ENCODE data around the gene KCNH8.

The KCNH8 gene

DNA sequence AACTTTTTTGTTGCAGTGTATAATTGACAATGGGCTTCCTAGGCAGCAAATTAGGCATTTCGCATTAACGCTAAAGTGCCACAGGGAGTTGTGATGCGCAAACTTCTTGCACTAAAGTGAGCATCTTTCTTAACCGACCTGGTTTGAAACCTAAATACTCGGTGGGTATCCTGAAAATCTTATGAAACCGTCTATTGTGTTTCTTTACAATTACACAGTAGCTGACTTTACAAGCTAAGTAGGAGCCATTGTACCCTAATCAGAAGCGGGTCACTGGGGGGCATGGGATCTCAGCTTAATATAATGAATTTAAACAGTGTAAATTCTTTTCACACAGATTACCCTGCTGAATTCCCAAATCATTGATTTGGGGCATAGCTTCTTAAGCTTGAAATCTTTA is 328.0 kb downstream of the KCNH8 start:
- H3K27ac Mint-ChIP-seq = no peak overlapping the region
- no peak overlapping the region for H3K4me3 Mint-ChIP-seq
- no peaks in the 10 kb centered on the region for H3K9me3 Mint-ChIP-seq
- H3K36me3 Mint-ChIP-seq (ENCODE audit: low read depth) = no peaks in the 10 kb centered on the region
- H3K4me1 Mint-ChIP-seq (ENCODE audit: low read depth) = no peaks in the 10 kb centered on the region
- H3K27me3 Mint-ChIP-seq = no peaks in the 10 kb centered on the region
- DNase-seq = no peak

DNA sequence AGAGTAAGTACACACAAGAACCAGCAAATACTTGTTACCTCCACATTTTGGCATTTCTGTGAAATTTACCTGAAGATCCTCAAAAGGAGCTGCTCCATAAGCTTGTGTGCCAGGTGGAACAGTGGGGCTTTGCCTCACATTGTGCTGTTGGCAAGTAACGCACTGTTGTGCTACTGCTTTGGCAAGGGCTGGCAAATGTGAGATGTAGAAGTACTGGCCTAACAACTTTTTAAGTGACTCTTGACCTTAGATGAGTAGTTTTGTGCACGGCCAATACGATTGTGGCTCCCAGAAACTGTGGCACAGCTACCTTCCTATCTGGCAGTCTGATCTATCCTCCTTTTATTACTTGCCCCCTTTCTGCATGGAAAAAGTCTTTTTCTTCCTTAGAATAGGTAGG is 337.0 kb downstream of the KCNH8 start:
- H3K4me1 Mint-ChIP-seq (ENCODE audit: low read depth) = no peaks in the 10 kb centered on the region
- H3K4me3 Mint-ChIP-seq = no peak overlapping the region
- DNase-seq = no peak
- H3K36me3 Mint-ChIP-seq (ENCODE audit: low read depth) = no peaks in the 10 kb centered on the region
- no peak overlapping the region for H3K27ac Mint-ChIP-seq
- H3K9me3 Mint-ChIP-seq = no peaks in the 10 kb centered on the region
- no peaks in the 10 kb centered on the region for H3K27me3 Mint-ChIP-seq

DNA sequence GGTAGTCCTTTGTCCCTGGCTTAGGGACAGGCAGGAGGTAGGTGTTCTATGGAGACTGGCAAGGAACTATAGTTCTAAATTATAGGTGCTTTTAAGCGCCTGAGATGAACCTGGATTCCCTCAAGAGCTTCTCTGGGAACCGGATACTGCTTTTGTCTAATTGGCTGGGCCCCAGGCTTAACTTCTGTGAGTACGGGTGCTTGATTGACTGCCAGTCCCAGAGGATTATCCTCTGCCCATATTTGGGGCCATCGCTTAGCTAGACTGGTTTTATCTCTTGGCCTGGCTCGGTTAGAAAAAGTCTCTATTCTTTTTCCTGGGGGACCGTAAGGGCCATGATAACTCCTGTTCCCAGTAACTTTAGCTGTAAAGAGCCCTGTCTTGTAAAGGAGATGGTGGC is 339.1 kb downstream of the KCNH8 start:
- Mint-ChIP-seq H3K4me1 (ENCODE audit: low read depth) (no peaks in the 10 kb centered on the region), H3K36me3 (ENCODE audit: low read depth) (no peaks in the 10 kb centered on the region), H3K27ac (no peak overlapping the region), H3K27me3 (no peaks in the 10 kb centered on the region), H3K9me3 (no peaks in the 10 kb centered on the region), H3K4me3 (no peak overlapping the region)
- DNase-seq = no peak

DNA sequence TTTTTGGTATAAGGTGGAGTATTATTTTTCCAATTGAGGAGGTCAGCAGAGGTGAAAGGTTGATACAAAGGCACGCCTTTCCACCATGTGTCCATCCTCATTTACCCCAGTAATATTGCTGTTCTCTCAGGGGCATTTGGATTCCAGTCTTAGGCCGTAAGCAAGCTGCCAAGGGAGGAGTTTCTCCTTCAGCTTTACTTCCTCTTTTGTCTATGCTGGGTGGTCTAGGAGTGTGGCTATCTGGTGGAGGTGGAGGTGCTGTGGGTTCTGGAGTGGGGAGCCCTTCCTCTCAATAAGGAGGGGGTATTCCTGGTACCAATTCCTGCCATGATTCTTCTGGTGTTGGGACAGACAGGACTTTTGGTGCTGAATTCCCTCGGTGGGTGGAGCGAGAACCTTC is 340.6 kb downstream of the KCNH8 start:
- H3K9me3 Mint-ChIP-seq = no peaks in the 10 kb centered on the region
- H3K27me3 Mint-ChIP-seq = no peaks in the 10 kb centered on the region
- H3K4me1 Mint-ChIP-seq (ENCODE audit: low read depth) = no peaks in the 10 kb centered on the region
- no peak overlapping the region for H3K27ac Mint-ChIP-seq
- no peak for DNase-seq
- H3K36me3 Mint-ChIP-seq (ENCODE audit: low read depth) = no peaks in the 10 kb centered on the region
- H3K4me3 Mint-ChIP-seq = no peak overlapping the region

DNA sequence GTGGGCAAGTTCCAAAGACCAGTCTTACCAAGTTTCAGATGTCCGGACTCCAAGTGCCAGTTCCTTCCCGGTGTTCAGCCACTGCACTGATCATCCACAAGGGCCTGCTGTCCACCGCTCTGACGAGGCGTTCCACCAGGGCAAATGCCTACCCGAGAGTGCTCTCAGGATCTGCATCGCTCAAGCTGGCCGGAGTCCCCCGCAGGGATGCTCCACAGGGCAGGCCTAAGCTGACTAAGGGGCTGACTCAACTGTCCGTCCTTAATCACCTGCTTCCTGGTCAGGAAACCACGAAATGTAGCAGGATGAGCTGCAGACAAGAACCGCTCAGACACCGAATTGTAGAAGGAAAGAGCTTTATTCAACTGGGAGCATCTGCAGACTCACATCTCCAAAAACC is 341.6 kb downstream of the KCNH8 start:
- Mint-ChIP-seq H3K9me3 (no peaks in the 10 kb centered on the region), H3K27ac (no peak overlapping the region), H3K4me1 (ENCODE audit: low read depth) (no peaks in the 10 kb centered on the region), H3K4me3 (no peak overlapping the region), H3K36me3 (ENCODE audit: low read depth) (no peaks in the 10 kb centered on the region), H3K27me3 (no peaks in the 10 kb centered on the region)
- DNase-seq = no peak

DNA sequence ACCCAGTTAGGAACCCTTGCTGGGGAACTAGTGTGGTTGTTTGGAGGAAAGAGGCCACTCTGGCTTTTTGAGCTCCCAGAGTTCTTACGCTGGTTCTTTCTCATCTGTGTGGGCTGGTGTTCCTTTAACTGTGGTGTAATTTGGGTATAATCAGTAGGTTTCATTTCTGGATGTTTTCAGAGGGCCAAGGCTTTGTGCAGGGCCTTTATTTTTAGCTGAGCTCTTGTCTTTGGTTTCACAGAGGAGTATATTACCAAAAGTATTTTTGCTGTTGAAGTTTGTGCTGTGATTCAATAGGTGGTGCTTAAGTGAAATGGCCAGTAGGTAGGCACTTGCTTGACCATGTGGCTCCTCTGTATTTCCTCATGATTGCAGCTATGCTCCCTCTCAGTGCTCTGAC is 357.9 kb downstream of the KCNH8 start:
- no peak for DNase-seq
- Mint-ChIP-seq H3K27me3 (no peaks in the 10 kb centered on the region), H3K36me3 (ENCODE audit: low read depth) (no peaks in the 10 kb centered on the region), H3K9me3 (no peaks in the 10 kb centered on the region), H3K27ac (no peak overlapping the region), H3K4me1 (ENCODE audit: low read depth) (no peaks in the 10 kb centered on the region), H3K4me3 (no peak overlapping the region)

DNA sequence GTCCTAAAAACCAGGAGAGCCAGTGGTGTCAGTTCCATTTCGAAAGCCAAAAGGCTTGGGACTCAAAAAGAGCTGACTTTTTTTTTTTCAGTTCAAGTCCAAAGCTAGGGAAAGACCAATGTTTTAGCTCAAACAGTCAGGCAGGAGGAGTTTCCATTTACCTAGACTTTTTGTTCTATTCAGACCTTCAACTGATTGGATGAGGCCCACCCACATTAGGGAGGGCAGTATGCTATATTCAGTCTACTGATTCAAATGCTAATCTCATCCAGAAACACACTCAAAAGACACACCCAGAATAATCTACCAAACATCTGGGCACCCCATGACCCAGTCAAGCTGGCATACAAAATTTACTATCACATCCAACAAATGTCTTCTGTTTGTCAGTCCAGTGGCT is 374.0 kb downstream of the KCNH8 start:
- Mint-ChIP-seq H3K4me1 (ENCODE audit: low read depth) (no peaks in the 10 kb centered on the region), H3K4me3 (no peak overlapping the region), H3K36me3 (ENCODE audit: low read depth) (no peaks in the 10 kb centered on the region), H3K27ac (no peak overlapping the region), H3K27me3 (no peaks in the 10 kb centered on the region), H3K9me3 (no peaks in the 10 kb centered on the region)
- no peak for DNase-seq

DNA sequence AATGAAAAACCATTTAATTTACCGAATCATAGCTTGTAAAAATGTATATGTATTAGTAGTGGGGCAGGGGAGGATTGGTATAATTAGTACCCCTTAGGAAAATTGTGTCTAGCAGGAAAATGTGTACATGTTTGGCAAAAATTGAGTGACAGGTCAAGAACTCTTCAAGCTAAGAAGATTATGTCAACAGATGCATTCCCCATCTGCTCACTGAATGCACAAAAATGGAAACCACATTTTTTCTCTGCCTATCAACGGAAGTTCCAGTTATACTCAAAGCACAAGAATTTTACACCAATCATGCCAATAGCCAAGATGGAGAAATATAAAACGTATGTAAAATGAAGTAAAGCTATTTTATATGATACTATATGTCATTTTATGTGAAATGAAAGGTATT is 377.8 kb downstream of the KCNH8 start:
- Mint-ChIP-seq H3K9me3 (no peaks in the 10 kb centered on the region), H3K4me3 (no peak overlapping the region), H3K36me3 (ENCODE audit: low read depth) (no peaks in the 10 kb centered on the region), H3K27ac (no peak overlapping the region), H3K4me1 (ENCODE audit: low read depth) (no peaks in the 10 kb centered on the region), H3K27me3 (no peaks in the 10 kb centered on the region)
- DNase-seq = no peak

DNA sequence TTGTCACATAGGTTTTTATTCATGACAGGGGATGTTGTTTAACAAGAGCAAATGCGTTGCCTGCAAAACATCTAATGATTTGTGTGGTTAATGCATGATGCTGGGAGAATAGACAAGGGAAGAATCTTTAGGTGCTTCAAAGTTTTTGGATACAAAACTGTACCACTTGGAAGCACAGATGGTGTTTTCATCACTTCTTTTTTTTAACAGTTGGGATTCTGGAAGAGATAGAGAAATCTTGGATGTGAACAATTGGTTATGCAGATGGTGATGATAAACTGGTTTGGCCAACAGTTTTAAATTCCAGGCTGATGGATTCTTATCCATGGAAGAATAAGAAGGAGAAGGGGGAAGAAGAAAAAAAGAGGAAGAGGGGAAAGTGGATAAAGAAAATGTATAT is 379.4 kb downstream of the KCNH8 start:
- Mint-ChIP-seq H3K27ac (no peak overlapping the region), H3K27me3 (no peaks in the 10 kb centered on the region), H3K4me1 (ENCODE audit: low read depth) (no peaks in the 10 kb centered on the region), H3K36me3 (ENCODE audit: low read depth) (no peaks in the 10 kb centered on the region), H3K9me3 (no peaks in the 10 kb centered on the region), H3K4me3 (no peak overlapping the region)
- DNase-seq = no peak

DNA sequence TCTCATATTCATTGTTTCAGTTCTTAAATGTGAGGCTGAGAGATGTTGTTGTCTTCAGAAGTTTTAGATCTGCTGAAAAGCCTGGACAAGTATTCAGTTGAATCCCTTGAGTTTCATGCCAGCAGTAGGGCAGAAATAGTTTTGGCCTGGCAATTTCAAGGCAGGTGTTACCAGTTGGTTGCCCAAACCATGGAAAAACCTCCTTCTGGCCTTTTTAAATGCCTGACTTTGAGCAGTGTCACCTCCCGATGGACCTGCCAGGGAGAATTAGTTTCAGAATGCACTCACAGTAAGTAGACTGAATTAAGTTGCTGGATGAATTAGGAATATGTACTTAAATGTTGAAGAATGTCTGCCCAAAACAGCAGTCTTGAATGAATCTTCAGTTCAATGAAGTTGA is 383.1 kb downstream of the KCNH8 start:
- H3K9me3 Mint-ChIP-seq = no peaks in the 10 kb centered on the region
- no peak overlapping the region for H3K4me3 Mint-ChIP-seq
- H3K27ac Mint-ChIP-seq = no peak overlapping the region
- no peaks in the 10 kb centered on the region for H3K36me3 Mint-ChIP-seq (ENCODE audit: low read depth)
- DNase-seq = no peak
- H3K27me3 Mint-ChIP-seq = no peaks in the 10 kb centered on the region
- H3K4me1 Mint-ChIP-seq (ENCODE audit: low read depth) = no peaks in the 10 kb centered on the region

DNA sequence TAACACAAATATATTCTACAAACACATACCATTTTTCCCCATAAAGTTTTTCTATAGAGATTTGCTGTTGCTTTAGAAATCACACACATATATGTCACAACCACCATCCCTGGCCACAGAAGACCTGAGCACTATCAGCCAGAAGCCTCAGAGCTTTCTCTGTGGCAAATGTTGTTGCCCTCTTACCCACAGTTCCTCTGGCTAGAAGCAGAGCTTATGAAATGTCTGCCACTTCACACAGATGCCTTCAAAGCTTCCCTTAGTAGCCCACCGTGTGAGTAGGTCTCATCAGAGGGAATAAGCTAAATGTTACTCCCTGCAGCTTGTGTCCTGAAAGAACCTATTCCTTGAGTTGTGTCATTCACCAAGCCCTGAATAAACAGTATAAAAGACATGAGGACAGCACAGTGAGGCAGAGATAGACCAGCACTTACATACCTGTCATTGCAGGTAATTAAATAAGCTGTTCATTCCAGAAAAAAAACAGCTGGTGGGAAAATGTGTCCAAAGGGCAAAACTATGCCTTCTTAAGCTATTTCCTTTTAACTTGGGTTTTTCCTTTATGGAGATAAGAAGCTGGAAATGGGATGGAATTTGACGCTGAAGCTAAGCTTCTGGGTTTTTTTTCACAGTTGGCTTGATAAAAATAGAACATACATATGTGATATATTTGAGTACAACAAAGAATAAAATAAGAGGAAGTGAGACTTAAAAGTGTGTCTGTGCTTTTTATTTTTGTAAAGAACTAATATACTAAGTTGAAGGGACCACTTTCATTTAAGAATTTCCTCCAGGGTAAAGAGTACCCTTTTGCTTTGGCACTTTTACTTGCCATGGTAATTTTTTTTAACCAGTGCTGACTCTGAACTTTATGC is 391.4 kb downstream of the KCNH8 start:
- DNase-seq = no peak
- H3K36me3 Mint-ChIP-seq (ENCODE audit: low read depth) = no peaks in the 10 kb centered on the region
- H3K4me1 Mint-ChIP-seq (ENCODE audit: low read depth) = no peaks in the 10 kb centered on the region
- no peak overlapping the region for H3K4me3 Mint-ChIP-seq
- no peaks in the 10 kb centered on the region for H3K27me3 Mint-ChIP-seq
- H3K9me3 Mint-ChIP-seq = no peaks in the 10 kb centered on the region
- no peak overlapping the region for H3K27ac Mint-ChIP-seq

DNA sequence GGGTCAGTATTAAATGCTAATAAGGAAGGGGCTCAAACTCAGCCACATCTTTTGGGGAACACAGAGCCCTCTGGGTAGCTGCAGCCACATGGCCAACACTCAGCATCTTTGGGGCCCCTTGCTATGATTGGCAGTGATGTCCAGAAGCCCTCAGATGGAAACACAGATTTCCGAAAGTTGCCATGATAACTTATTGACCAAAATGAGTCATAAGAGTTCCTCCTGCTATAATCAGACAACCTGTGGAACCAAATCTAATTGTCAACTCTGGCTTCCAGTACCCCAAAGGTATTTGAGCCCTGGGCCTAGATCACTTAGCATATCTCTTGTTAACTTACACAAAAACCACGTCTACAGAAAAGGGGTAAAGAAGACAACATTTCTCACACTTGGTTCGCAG is 392.2 kb downstream of the KCNH8 start:
- Mint-ChIP-seq H3K36me3 (ENCODE audit: low read depth) (no peaks in the 10 kb centered on the region), H3K27me3 (no peaks in the 10 kb centered on the region), H3K9me3 (no peaks in the 10 kb centered on the region), H3K4me1 (ENCODE audit: low read depth) (no peaks in the 10 kb centered on the region), H3K27ac (no peak overlapping the region), H3K4me3 (no peak overlapping the region)
- DNase-seq = no peak

DNA sequence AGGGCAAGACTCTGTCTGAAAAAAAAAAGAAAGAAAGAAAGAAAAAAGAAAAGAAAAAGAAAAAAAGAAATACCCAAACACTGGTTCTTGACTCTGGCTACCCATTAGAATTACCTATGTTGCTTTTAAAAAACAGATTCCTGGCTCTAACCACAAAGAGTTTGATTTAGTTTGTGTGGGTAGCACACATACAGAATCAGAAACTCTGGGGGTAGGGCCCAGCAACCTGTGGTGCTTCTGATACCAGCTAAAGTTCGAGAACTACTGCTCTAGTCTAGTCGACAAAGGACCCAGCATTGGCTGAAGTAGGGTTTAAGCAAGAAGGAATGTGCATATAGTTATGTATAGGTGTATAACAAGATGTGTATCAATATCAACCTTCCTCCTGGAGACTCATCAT is 393.0 kb downstream of the KCNH8 start:
- no peak overlapping the region for H3K27ac Mint-ChIP-seq
- DNase-seq = no peak
- no peaks in the 10 kb centered on the region for H3K27me3 Mint-ChIP-seq
- no peaks in the 10 kb centered on the region for H3K4me1 Mint-ChIP-seq (ENCODE audit: low read depth)
- no peaks in the 10 kb centered on the region for H3K9me3 Mint-ChIP-seq
- no peak overlapping the region for H3K4me3 Mint-ChIP-seq
- no peaks in the 10 kb centered on the region for H3K36me3 Mint-ChIP-seq (ENCODE audit: low read depth)

DNA sequence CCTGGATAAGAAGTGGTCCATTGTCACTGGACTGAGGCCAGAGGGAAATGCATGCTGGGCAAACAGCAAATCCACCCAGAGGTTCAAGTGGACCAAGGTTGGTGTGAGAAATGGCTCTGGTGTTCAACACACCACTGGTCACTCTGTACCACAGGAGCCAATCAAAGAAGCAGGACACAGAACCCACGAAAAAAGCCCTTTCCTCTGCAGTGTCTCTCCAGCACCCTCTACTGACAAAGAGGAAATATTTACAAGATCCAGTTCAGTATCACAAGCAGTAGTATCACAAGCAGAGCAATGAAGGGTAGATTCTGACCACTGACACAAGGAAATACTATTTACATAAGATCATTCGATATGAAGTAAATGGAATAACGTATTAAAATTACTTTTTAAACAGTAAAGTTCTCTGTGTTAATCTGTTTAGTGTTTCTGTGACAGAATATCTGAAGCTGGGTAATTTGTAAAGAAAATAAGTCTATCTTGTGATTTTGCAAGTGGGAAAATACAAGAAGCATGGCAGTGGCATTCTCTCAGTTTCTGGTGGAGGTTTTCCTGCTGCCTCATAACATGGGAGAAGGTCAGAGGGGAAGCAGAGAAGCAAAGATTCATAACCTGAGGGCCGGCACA is 395.0 kb downstream of the KCNH8 start:
- no peaks in the 10 kb centered on the region for H3K27me3 Mint-ChIP-seq
- no peaks in the 10 kb centered on the region for H3K36me3 Mint-ChIP-seq (ENCODE audit: low read depth)
- no peak overlapping the region for H3K4me3 Mint-ChIP-seq
- no peak for DNase-seq
- H3K9me3 Mint-ChIP-seq = no peaks in the 10 kb centered on the region
- no peaks in the 10 kb centered on the region for H3K4me1 Mint-ChIP-seq (ENCODE audit: low read depth)
- H3K27ac Mint-ChIP-seq = no peak overlapping the region

DNA sequence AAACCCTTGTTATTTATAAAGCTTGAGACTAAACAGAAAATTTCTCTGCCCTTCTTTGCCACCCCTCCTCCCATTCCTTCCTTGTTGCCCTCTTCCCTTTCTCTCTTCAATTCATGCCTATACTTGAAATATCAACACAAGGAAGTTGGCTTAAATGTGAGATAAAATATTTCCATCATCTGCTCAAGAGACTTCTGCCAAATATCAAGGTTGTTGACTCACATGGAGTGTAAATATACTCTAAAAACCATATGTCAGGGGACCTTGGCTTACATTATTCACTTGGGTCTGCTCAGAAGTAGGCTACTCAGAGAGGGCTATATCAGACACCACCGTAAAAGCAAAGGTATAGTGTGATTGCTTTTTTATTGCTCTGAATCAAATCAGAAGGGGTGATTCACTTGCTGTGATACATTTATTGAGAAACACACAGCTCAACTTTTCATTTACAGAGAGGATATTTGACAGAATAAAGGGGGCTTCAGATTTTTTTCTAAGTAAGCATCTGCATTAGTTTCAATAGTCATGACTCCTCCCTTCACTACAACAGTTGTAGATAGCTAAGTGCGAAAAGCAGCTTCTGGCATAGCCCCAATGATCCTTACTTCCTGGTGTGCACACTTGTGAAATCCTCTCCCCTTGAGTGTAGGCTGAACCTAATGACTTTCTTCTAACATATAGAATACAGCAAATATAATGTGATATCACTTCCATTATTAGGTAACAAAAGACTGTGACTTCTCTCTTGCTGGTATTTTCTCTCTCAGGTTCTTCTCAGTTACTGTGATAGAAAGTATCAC is 399.6 kb downstream of the KCNH8 start:
- H3K27me3 Mint-ChIP-seq = no peaks in the 10 kb centered on the region

More for the DNA sequence above, 399.6 kb downstream of the KCNH8 start:
- H3K4me1 Mint-ChIP-seq (ENCODE audit: low read depth) = no peaks in the 10 kb centered on the region
- H3K9me3 Mint-ChIP-seq = peaks cover under 1% of the 10 kb centered on the region
- H3K4me3 Mint-ChIP-seq = no peak overlapping the region
- DNase-seq = no peak
- H3K27ac Mint-ChIP-seq = no peak overlapping the region
- no peaks in the 10 kb centered on the region for H3K36me3 Mint-ChIP-seq (ENCODE audit: low read depth)
